COR-L47 (cell line): ENCODE results near the gene GLIPR2.

Source experiments
- DNase-seq: peaks from one replicate; lab custom pipeline; 2025; lab: John Stamatoyannopoulos, UW

The GLIPR2 gene

GRCh38 chr9:36194326-36195000, 57.9 kb downstream of the GLIPR2 start:
- no peak for DNase-seq

GRCh38 chr9:36204906-36205547, 68.5 kb downstream of the GLIPR2 start:
- no peak for DNase-seq

GRCh38 chr9:36207016-36207415, 70.5 kb downstream of the GLIPR2 start:
- no peak for DNase-seq

- DNase-seq, result no peak
These were observed 71.0 kb downstream of the GLIPR2 start for GRCh38 chr9:36207546-36208012.

GRCh38 chr9:36208521-36209253, 72.2 kb downstream of the GLIPR2 start:
- no peak for DNase-seq

GRCh38 chr9:36210722-36211121, 74.2 kb downstream of the GLIPR2 start:
- DNase-seq, result no peak

GRCh38 chr9:36211510-36211909, 75.0 kb downstream of the GLIPR2 start:
- no peak for DNase-seq

GRCh38 chr9:36213387-36213786, 76.9 kb downstream of the GLIPR2 start:
- no peak for DNase-seq
